ENCODE data around the gene EPHB6.

Gene EPHB6

DNA sequence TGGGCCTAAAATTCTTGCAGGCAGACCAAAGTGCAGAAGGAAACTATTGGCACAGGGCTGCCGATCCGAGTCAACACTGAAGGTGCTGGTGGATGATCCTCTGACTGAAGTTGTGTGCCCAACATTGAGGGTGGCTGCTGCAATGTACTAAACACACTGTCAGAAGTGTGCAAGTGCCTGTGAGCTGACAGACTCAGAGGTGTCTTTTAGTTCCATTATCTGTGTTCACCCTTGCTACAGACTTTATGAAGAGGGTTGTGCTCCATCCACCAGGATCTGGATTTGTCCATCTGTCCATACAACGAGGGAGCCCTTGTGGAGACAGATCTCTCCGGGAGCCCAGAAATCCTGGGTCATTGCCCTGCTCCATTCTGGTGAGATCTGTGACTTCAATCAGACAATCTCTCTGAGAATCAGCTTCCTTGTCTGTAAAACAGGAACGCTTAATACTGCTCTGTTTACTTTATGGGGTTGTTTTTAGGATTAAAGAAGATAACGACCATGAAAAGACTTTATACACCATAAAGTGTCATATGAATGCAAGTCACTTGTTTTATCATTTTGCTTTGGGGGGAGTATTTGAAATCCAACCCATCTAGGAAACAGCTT lies 40.2 kb downstream of the EPHB6 start:
- no peak for DNase-seq (ENCODE audit: low read depth)

DNA sequence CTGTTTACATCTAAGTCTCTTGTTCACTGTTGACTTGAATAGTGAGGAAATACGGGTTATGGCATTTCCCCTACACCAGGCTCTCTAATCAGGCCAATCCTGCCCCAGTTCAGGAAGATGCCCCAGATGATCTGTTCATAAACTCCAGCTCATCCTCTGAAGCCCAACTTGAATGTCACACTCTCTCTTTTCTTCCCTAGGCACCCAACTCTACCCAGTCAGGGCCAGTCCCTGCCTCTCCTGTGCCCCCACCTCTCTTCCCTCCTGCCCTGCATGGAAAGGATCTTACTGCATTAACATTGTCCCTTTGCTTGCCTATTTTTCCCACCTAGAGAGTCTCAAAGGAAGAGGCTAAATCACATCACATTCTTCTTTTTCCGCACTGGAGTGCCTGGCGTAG lies 41.3 kb downstream of the EPHB6 start:
- TF ChIP-seq, protein P1, sequence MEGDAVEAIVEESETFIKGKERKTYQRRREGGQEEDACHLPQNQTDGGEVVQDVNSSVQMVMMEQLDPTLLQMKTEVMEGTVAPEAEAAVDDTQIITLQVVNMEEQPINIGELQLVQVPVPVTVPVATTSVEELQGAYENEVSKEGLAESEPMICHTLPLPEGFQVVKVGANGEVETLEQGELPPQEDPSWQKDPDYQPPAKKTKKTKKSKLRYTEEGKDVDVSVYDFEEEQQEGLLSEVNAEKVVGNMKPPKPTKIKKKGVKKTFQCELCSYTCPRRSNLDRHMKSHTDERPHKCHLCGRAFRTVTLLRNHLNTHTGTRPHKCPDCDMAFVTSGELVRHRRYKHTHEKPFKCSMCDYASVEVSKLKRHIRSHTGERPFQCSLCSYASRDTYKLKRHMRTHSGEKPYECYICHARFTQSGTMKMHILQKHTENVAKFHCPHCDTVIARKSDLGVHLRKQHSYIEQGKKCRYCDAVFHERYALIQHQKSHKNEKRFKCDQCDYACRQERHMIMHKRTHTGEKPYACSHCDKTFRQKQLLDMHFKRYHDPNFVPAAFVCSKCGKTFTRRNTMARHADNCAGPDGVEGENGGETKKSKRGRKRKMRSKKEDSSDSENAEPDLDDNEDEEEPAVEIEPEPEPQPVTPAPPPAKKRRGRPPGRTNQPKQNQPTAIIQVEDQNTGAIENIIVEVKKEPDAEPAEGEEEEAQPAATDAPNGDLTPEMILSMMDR (IDR thresholded peaks at IDR 0.05; ENCODE audit: low read depth, low read length, missing control alignments) = no peak
- no peak for DNase-seq (ENCODE audit: low read depth)
- H3K4me3 ChIP-seq (ENCODE audit: low read depth, low read length) = no peak overlapping the region

More for the DNA sequence above, 40.2 kb downstream of the EPHB6 start:
- TF ChIP-seq, protein P1 (IDR thresholded peaks at IDR 0.05; ENCODE audit: low read depth, low read length, missing control alignments) = no peak
- no peak overlapping the region for H3K4me3 ChIP-seq (ENCODE audit: low read depth, low read length)

DNA sequence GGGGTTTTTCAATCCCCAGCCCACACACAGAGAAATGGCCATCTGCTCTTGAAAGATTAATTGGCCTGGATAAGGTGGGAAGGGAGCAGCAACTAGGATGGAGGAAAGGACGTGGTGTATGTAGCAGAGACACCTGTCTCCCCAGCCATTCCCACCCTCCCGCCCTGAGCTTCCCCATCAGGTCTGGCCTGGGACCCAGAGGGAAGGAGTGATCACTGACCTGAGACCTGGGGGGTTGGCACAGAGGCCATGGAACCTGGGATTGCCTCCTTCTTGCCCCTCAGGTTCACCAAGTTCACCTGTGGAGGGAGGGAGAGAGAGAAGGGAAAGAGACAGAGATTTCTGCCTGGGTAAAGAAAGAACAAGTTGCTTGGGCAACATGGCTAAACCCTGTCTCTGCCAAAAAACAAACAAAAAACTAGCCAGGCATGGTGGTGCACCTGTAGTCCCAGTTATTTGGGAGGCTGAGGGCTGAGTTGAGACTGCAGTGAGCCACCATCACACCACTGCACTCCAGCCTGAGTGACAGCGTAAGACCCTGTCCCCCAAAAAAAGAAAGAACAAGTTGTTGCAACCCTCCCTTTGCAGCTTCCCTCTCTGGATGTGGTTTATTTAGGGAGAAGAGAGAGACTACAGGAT lies 42.0 kb downstream of the EPHB6 start:
- TF ChIP-seq, protein P1 (IDR thresholded peaks at IDR 0.05; ENCODE audit: low read depth, low read length, missing control alignments) = no peak
- H3K4me3 ChIP-seq (ENCODE audit: low read depth, low read length) = no peak overlapping the region
- DNase-seq (ENCODE audit: low read depth) = no peak

DNA sequence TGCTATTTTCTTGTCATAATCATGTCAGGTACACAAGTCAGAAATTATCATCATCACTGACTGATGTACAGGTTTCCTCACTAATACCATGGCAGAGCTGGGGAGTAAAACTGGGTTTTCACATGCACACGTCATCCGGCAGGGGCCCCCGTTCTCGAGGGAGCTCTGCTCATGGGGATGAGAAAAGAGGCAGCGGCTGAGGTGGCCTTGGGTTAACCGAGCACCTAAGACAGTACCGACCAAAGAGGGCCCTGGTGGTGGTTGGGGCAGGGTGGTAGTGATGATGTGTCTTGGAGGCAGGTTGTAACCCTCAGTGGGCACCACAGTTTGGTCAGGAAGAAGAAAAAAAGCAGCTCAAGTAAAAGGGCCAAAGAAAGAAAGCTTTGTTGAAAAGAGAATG lies 42.8 kb downstream of the EPHB6 start:
- H3K4me3 ChIP-seq (ENCODE audit: low read depth, low read length) = no peak overlapping the region
- TF ChIP-seq, protein P1 (IDR thresholded peaks at IDR 0.05; ENCODE audit: low read depth, low read length, missing control alignments) = no peak
- no peak for DNase-seq (ENCODE audit: low read depth)

DNA sequence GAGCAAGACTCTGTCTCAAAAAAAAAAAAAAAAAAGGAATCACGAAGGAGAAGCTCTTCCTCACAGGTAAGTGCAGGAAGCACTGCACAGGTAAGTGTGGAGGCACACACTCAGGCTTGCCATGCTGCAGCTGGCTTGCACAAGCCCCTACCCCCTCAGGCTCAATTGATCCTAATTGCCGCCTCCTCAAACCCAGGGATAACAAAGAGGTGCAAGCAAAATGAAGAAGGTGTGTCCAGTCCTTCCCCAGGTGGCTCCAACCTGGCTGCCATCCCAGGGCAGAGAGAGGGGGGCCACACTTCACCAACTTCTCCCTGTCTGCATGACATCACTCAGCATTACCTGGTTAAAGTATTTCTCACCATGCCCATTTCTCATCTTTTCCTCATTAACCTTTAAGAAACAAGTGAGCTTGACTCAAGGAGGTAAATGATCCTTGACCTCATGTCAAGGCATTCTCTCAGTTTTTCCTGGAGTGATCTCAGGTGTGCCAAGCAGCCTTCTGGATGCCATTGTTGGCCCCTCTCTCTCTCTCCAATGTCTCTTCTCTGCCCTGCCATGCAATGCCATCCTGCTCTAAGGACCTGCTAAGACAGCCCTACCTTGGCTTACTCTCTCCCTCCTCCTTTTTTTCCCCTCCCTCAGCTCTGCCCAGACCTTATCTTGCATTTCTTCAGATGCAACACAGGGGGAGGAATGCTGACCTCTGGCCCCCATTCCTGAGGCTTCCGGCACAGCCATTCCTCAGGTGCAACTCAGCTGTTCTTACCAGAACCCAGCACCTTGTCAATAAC lies 43.7 kb downstream of the EPHB6 start:
- TF ChIP-seq, protein P1 (IDR thresholded peaks at IDR 0.05; ENCODE audit: low read depth, low read length, missing control alignments) = no peak
- no peak for DNase-seq (ENCODE audit: low read depth)
- no peak overlapping the region for H3K4me3 ChIP-seq (ENCODE audit: low read depth, low read length)

DNA sequence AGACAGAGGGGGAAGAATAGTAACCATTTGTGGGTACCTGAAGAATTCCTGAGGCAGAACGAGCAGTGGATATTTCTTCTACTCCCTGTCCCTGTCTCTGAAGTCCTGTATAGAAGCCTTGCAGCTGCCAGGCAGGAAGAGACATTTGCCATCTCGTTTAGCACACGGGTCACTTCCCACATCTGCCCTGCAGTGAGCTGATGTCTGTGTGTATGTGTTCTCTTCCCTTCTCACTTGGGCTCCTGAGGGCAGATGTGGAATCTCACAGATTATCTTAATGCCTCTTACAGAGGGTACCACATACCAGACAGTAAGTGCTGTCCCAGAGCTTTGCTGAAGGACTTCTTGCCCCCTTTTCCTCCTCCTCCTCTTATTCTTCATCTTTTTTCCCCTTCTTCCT lies 44.8 kb downstream of the EPHB6 start:
- DNase-seq (ENCODE audit: low read depth) = no peak
- TF ChIP-seq, protein P1 (IDR thresholded peaks at IDR 0.05; ENCODE audit: low read depth, low read length, missing control alignments) = no peak
- H3K4me3 ChIP-seq (ENCODE audit: low read depth, low read length) = no peak overlapping the region

All from GM12864 (cell line).